ENCODE measurements around the gene OPRPN.

OPRPN gene, protein sequence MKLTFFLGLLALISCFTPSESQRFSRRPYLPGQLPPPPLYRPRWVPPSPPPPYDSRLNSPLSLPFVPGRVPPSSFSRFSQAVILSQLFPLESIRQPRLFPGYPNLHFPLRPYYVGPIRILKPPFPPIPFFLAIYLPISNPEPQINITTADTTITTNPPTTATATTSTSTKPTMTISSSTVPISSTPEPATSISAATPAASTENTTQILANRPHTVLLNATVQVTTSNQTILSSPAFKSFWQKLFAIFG

DNA sequence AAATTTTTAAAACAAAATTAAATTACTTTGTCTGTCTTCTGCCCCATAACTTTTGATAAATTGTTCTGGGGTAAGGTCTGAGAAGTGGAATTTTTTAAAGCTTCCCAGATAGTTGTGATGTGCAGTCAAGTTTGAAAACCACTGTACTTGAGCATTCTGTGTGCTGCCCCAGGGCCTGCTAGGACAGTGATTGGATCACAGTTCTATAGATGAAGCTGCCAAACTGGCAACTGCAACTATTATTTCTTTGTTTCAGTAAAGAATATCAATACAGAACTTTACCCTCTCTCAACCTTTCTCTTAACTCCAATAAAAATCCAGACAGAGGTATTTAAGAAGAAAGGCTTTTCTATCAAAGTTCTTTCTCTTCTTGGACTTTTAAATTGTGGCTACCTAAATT is at the start of gene OPRPN:
Gene OPRPN (plus strand): TSS at position 361 of the 400 bp plus-strand sequence. CDS start 1,346 bp downstream, outside the sequence.
- DNase-seq: no peak

DNA sequence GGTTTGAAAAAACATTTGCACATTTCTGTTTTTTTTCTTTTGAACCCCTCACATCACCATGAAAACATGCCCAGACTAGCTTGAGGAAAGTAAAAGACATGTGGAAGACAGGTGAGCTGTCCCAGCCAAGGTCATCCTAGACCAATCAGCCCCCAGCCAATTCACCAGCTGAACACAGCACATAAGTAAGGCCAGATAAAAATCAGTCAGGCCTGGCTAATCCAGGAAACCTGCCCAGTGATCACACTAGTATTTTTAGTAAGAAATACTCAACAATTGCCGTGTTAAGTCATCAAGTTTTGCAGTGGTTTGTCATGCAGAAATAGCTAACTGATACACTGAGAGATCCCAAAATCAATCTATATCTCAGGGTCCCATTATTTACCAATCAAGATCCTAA is 41.6 kb upstream of the OPRPN start:
- DNase-seq: no peak

DNA sequence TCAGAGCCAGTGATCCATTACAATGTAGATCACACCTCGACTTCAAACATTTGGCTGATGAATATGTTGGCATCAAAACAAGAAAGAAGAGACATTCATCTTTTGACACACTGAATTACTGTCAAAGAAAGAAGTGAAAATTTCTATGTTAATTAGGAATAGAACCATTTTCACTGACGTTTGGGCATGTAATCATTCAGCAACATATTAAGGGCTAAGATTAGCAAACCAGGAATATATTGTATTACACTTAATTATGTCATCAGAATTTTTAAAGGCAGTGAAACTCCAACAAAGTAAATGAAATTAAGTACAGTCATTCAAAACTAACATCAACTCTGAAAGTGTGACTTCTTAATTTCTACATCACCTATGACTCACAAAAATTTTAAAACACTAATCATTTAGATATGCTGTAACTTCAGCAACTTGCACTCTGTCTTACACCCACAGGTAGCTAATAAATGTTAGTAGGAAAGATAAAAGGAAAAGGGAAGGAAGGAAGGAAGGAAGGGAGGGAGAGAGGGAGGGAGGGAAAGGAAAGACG is 38.6 kb upstream of the OPRPN start:
- DNase-seq: no peak

DNA sequence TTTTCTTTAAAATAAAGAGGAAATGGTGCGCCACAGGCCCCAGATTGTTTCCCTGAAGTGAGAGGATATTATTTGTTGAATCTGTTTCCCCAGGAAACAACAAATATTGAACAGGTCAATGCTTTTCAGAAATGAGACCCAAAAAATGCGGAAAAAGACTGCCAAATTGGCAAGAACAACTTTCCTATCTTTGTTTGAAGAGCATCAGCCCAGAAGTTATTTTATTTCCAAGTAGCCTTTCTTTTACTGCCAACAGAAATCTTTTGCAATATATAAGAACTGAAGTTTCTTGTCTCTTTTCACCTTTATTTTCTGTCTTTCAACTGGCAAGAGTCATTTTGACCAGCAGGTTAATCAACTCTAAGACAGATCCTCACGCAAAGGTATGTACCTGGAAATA is 37.3 kb upstream of the OPRPN start, which contains the start of gene SMR3A:
Gene SMR3A (plus strand): TSS at position 301 of the 400 bp plus-strand sequence. CDS start 1,356 bp downstream, outside the sequence.
- DNase-seq: no peak

DNA sequence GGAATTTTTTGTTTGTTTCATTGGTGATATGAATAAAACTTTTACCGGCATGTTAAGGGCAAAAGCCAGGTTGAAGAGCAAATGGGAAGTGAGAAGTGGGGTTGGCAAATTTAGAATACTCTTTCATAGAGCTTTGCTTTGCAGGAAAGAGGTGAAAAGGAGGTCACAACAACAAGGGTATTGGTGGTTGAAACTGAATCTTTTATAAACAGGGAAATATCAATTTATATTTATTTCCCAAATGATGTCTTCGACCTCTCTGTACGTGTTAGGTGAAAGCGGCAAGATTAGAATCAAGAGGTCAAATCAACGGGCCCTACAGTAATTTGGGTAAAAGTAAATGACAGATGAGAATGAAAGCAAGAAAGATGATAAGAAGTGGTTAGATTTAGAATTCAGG is 33.7 kb upstream of the OPRPN start:
- DNase-seq: no peak

DNA sequence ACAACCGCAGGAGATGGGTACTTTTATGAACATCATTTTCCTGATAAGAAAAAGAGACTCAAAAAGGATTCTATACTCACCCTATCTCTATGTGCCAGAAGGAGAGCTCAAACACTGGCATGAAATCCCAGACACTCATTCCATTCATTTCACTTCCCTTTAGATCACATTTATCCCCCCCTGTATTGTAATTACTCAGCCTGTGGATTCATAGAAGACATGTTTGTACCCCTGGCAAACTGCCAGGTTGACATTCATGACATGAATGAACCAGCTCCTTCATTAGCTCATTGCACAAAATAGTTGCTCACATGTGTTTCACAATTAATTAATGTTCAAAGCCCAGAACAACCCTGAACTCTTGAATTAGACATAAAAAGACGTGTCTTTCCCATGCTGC is 32.3 kb upstream of the OPRPN start:
- no peak for DNase-seq

DNA sequence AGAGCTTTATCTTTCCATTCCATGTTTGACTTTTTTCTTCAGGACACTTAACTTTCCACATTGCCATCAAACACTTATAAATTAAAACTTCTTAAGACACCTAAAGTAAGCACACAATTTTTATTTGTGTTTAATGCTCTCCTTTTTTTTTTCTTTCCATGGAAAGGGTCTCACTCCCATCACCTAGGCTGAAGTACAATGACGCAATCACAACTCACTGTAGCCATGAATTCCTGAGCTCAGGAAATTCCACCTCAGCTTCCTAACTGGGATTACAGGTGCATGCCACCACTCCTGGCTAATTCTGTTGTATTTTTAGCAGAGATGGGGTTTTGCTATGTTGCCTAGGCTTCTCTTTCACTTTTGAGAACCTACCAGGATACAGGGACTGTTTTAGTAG is 29.9 kb upstream of the OPRPN start:
- no peak for DNase-seq

DNA sequence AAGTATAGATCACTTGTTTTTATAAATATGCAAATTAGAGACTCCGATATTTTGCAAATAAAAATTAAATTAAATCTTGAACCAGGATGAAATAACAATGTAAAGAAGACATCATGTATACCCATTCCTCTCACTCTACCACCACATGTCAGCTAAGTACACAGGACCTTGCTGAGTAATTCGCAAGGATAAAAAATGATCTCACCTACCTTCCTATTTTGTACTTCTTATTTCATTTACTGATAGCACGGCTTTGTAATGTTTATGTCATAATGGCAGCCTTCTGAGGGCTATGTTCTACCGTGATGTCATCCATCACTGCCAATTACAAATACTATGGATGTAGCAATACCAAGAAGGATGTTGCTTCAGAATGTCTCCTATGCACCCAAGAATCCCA is 25.8 kb upstream of the OPRPN start:
- DNase-seq: no peak

DNA sequence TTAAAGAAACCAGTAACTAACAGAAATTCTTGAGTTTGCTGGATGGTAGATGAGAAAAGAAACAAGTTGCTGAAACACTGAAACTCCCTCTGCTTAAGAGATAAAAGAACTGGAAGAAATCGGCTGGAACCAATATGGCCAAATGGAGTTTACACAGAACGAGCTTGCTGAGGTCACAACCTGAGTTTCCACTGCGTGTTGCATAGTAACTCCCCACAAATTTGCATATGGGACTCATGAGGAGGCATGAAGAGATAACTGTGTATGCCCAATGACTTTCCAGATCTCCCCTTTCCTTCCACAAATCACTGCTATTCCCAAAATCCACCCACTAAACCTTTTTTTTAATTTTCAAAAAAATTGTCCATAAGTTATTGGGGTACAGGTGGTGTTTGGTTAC is 25.0 kb upstream of the OPRPN start:
- DNase-seq: no peak

DNA sequence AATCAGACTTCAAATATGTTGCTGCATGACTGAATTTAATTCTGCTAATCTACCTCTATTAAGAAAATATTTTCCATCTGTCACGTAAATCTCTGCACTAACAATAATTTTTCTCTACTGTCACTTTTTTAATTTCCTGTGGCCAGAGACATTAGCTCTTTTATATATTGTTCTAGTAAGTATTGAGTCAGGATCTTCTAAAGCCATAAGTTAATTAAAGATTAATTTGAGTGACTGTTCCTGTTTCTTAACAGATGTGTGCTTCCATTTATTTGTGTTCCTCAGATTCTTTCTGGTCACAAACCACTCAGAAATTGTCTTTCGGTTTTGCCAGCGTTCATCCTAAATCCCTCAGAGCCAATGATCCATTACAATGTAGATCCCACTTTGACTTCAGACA is 17.2 kb upstream of the OPRPN start:
- DNase-seq: no peak

DNA sequence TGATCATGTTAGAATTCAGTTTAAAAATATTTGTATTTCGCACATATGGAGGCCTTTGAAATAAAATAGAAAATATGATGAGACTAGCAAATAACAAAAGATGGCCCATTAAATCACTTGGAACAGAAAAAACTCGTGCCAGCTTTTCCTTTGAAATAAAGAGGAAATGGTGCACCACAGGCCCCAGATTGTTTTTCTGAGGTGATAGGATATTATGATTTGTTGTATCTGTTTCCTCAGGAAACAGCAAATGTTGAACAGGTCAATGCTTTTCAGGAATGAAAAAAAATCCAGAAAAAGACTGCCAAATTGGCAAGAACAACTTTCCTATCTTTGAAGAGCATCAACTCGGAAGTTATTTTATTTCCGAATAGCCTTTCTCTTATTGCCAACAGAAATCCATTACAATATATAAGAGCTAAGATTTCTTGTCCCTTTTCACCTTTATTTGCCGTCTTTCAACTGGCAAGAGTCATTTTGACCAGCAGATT is 15.0 kb upstream of the OPRPN start, which contains the start of gene SMR3B:
Gene SMR3B (plus strand): TSS at position 441 of the 491 bp plus-strand sequence. CDS start 1,380 bp downstream, outside the sequence.
- DNase-seq: no peak

DNA sequence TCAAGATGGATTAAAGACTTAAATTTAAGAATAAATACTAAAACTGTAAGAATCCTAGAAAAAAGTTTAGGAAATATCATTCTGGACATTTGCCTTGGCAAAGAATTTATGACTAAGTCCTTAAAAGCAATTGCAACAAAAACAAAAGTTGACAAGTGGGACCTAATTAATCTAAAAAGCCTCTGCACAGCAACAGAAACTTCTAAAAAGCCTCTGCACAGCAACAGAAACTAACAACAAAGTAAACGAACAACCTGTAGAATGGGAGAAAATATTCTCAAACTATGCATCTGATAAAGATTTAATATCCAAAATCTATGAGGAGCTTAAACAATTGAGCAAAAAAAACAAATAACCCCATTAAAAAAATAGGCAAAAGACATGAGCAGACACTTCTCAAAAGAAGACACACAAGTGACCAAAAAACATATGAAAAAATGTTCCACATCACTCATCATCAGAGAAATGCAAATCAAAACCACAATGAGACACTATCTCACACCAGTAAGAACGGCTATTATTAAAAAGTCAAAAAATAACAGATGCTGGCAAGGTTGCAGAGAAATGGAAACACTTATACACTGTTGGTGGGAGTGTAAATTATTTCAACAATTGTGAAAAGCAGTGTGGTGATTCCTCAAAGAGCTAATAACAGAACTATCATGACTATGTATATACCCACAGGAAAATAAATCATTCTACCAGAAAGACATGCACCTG is 5.5 kb upstream of the OPRPN start:
- no peak for DNase-seq

DNA sequence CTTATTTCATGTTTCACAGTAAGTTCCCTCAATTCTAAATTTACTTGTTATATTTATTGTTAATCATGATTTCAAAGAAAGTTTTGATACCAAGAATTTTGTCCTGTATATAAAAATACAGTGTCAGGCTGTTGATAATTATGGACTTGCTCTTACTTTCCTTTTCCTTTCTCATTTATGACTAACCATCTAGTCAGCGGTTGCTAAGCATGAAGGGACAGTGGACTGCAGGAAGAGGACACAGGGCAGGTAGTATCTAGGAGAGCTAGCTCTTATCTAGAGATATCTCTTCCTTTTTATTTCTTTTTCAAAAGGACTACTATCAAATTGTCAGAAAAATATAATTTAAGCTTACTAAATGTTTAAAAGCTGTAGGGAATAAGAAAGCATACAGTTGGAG is 1.6 kb downstream of the OPRPN start:
- no peak for DNase-seq

DNA sequence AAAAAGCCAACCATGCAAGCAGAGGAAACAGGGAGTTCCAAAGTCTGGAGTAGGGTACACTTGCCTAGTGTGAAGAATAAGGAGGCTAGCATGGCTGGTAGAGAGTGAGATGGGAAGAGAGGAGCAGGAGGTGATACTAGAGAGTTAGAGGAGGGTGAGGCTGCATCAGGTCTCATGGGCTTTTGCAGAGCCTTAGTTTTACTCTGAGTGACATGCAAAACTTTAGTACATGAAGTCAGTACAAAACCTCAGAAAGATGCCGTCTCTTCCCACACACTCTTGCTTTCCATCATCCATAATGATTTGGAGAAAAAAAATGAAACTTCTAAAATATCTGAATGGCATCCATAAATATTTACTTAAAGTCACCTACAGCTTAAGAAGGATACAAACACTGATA is 5.0 kb downstream of the OPRPN start:
- DNase-seq: no peak

DNA sequence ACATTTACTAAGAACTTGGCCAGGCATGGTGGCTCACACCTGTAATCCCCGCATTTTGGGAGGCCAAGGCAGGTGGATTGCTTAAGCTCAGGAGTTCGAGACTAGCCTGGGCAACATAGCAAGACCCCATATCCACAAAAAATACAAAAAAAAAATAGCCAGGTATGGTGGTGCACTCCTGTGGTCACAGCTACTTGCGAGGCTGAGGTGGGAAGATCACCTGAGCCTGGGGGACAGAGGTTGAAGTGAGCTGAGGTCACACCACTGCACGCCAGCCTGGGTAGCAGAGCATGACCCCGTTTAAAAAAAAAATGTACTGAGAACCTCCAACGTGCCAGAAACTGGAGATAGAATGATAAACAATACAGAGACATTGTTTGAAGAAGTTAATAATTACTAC is 8.0 kb downstream of the OPRPN start:
- no peak for DNase-seq

DNA sequence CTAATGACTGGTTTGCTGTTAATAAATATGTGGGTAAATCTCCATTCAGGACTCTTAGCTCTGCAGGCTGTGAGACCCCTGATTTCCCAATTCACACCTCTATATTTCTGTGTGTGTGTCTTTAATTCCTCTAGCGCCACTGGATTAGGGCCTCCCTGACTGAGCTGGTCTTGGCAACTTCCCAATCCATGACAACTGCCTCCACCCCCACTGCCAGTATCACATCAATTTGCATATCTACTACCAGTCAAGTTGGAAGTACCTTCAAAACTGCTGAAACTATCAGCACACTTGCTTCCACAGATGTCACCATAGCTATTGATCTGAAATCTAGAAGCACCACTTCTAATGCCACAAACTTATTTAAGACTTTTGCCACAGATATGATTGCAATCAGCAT is 27.6 kb downstream of the OPRPN start:
- no peak for DNase-seq

DNA sequence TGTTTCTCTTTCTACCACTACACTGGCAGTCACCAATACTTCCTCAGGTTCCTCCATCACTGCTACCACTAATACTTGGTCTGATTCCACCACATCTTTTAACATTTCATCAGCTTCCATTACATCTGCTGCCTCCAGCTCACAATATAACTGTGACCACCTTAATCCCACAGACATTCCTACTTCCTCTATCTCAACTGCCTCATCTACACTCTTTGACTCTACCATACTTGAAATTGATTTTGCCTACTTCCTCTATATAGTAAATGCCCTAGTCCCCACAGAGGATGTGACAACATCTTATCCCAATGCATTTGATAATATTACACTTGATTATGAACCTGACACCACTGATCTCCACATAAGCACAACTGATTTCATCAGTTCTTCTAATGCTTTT is 29.0 kb downstream of the OPRPN start:
- no peak for DNase-seq

DNA sequence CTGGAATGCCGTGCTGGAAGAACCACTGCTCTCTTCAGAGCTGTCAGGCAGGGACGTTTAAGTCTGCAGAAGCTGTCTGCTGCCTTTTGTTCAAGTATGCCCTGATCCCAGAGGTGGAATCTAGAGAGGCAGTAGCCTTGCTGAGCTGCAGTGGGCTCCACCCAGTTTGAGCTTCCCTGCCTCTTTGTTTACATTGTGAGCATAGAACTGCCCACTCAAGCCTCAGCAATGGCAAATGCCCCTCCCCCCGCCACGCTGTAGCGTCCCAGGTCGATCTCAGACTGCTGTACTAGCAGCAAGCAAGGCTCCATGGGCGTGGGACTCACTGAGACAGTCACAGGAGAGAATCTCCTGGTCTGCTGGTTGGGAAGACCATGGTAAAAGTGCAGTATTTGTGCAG is 39.5 kb downstream of the OPRPN start:
- no peak for DNase-seq

DNA sequence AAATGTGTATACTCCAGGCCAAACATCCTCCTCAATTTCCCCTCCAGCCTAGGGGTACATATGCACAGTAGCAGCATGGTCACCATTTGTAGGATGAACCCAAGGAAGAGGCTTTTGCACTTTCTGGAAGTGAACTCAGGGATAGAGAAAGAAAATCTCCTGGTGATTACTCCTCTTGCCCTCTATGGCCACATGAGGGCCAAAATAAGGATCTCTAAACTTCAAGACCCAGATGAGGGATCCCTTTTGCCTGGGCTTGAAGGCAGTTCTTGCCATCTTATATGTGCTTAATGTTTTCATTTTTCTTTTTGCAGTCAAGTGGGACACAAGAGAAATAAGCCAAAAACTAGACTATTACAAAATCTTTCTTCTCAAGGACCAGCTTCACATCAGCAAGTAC is 44.7 kb downstream of the OPRPN start:
- no peak for DNase-seq

DNA sequence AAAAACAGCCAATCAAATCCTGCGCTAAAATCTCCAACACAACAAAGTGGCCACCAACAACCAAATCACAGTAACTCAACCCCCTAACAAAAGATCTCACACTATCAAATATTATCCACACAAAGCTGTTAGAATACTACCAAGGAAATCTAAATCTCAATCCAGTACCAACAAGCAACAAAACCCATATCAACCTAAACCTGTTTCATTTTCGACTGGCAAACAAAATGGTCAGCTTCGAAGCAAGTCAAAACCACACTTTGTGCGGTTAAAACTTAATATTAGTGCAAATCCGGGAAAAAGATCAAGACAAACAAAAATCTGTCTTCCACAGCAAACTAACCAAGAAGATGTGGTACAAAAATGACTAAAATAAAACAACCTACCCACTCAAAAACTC is 45.6 kb downstream of the OPRPN start:
- DNase-seq: no peak

DNA sequence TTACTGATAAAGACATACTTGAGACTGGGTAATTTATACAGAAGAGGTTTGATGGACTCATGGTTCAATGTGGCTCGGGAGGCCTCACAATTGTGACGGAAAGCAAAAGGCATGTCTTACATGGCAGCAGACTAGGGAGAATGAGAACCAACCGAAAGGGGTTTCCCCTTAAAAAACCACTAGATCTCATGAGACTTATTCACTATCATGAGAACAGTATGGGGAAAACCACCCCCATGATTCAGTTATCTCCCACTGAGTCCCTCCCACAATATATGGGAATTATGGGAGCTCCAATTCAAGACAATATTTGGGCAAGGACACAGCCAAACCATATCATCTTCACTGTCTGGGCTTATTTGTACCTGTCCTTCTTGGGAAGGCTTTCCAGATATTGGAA is 51.5 kb downstream of the OPRPN start:
- no peak for DNase-seq

DNA sequence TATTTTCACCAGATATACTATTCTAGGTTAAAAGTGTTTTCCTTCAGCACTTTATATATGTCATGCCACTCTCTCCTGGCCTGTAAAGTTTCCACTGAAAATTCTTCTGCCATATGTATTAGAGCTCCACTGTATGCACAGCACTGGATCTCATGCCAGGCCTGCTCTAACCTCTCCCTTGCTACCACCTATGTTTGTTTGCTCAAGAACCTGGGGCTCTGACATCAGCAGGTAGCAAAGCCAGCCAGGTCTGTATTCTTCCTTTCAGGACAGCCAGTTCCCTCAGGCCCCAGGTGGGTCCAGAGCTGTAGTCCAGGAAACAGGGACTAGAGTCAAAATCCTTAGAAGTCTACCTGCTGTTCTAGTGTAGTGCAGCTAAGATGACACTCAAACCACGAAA is 55.2 kb downstream of the OPRPN start:
- DNase-seq: no peak
